Measurements from ENCODE around the gene CD6. TPM values are rescaled to one million over a fixed set of nuclear protein-coding genes. Genes with fewer than 3 reads are reported as not detected.

The CD6 gene
- total RNA-seq, 1 experiment from 2014 or later, result not detected

DNA sequence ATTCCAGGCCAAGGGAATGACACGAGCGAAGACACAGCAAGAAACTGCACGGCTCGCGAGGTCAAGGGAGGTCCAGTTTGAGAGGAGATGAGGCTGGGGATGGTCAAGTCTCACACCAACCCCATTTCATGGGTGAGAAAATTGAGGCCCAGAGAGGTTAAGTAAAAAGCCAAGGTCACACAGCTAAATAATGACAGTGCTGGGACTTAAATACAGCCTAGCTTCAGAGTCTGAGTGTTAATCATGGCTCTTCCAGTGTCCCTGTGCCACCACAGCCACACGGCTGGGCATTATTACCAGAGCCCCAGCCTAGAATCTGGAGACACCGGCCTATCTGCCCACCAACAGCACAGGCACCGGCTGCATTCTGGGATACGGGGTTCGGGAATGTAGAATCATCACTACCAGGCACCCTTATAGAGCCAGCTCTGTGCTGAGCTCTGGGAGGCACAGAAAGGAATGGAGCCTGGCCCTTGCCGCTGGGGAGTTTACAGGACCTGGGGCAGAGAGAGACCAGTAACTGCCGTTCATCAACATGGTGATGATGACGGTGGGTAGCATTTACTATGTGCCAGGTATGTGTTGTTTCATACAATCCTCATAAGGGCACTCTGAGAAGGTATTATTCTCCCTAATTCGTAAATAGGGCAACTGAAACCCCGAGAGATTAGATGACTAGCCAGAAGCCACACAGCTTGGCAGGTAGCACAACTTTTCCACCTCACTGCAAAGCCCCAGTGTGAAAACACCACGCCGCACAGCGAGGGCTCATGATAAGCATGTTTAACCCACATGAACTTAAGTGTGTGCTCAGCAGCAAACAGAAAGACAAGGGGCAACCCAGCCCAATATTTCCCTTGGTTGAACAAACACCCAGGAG lies 51.8 kb downstream of the CD6 start:
- Histone ChIP-seq H2BK20ac (ENCODE audit: low read depth, low read length, poor library complexity, severe bottlenecking) (no peak overlapping the region), H2AK5ac (ENCODE audit: insufficient read length, low read length) (no peak overlapping the region), H3K9ac (ENCODE audit: extremely low read depth, insufficient read length, low read length) (no peak overlapping the region), H4K20me1 (ENCODE audit: control insufficient read depth, insufficient read depth, insufficient read length) (no peaks in the 10 kb centered on the region), H3K27me3 (ENCODE audit: insufficient read depth, low read length) (peaks cover 3% of the 10 kb centered on the region; the same call in 1 of the 2 replicates), H3K79me1 (ENCODE audit: insufficient read depth, low read depth, low read length, poor library complexity, severe bottlenecking) (no peaks in the 10 kb centered on the region), H2BK5ac (ENCODE audit: insufficient read length, low read length) (no peak overlapping the region), H4K5ac (ENCODE audit: insufficient read length, low read depth, low read length) (no peak overlapping the region), H3K23ac (ENCODE audit: insufficient read length, low read depth, low read length) (no peak overlapping the region), H3T11ph (ENCODE audit: low read length) (no peak overlapping the region), H3K79me2 (ENCODE audit: insufficient read depth, low read length) (no peaks in the 10 kb centered on the region), H4K91ac (ENCODE audit: insufficient read length, low read depth, low read length) (no peak overlapping the region), H3K27ac (ENCODE audit: insufficient read length, low read depth, low read length) (no peak overlapping the region), H4K8ac (replicated peaks; ENCODE audit: insufficient read length, low read depth, low read length) (no peak overlapping the region), H2AFZ (ENCODE audit: low read length) (no peak overlapping the region), H3K9me3 (ENCODE audit: control insufficient read depth, low read depth, low read length) (no peaks in the 10 kb centered on the region), H2BK120ac (ENCODE audit: low read depth, low read length, poor library complexity, severe bottlenecking) (no peak overlapping the region), H3K4me2 (ENCODE audit: insufficient read depth, insufficient read length, low read length) (no peak overlapping the region), H3K56ac (ENCODE audit: insufficient read length, low read depth, low read length) (no peak overlapping the region), H3K18ac (ENCODE audit: insufficient read length, low read depth, low read length) (no peak overlapping the region), H3K4me1 (ENCODE audit: insufficient read depth, low read length) (no peaks in the 10 kb centered on the region; the same call in 1 of the 2 replicates), H3K14ac (ENCODE audit: insufficient read depth, low read length) (no peak overlapping the region), H2BK12ac (ENCODE audit: insufficient read length, low read depth, low read length) (no peak overlapping the region), H2BK15ac (ENCODE audit: low read depth, low read length) (no peak overlapping the region), H3K23me2 (ENCODE audit: insufficient read length, low read depth, low read length, poor library complexity, severe bottlenecking) (peaks cover 3% of the 10 kb centered on the region), H3K4ac (ENCODE audit: low read depth, low read length) (no peak overlapping the region)
- no peak for DNase-seq
- no CpG with 5 or more reads among the region's 18 CpGs for WGBS (ENCODE audit: extremely low coverage, insufficient read length, low lambda C conversion rate)
- H3K4me3 Mint-ChIP-seq, result no peak overlapping the region
- H3K27me3 Mint-ChIP-seq (ENCODE audit: low read depth), result peaks cover 91% of the 10 kb centered on the region
- H3K27ac Mint-ChIP-seq, result no peak overlapping the region; a peak in 1 of 7 replicates
- H3K9me3 Mint-ChIP-seq, result no peaks in the 10 kb centered on the region; a peak in 1 of 5 replicates
- no peak for TF ChIP-seq CTCF (conservative IDR thresholded peaks at IDR 0.05)
- peaks cover 32 to 48% of the 10 kb centered on the region in 2 experiments for H3K4me1 Mint-ChIP-seq
- H3K36me3 Mint-ChIP-seq (ENCODE audit: insufficient read depth in 1 of 3, low read depth in 3 of 3), result no peaks in the 10 kb centered on the region

Measured in H9 (cell line).